HG02852 (cell line): ENCODE data around the gene ABTB2.

Experiments used
- ATAC-seq: cut with Tn5 transposase; IDR thresholded peaks from one replicate; pipeline ENCODE4 v1.9.1; 2021; ENCODE audit warnings: mild to moderate bottlenecking, moderate library complexity; ENCODE audit not compliant: unreplicated experiment

The ABTB2 gene

DNA sequence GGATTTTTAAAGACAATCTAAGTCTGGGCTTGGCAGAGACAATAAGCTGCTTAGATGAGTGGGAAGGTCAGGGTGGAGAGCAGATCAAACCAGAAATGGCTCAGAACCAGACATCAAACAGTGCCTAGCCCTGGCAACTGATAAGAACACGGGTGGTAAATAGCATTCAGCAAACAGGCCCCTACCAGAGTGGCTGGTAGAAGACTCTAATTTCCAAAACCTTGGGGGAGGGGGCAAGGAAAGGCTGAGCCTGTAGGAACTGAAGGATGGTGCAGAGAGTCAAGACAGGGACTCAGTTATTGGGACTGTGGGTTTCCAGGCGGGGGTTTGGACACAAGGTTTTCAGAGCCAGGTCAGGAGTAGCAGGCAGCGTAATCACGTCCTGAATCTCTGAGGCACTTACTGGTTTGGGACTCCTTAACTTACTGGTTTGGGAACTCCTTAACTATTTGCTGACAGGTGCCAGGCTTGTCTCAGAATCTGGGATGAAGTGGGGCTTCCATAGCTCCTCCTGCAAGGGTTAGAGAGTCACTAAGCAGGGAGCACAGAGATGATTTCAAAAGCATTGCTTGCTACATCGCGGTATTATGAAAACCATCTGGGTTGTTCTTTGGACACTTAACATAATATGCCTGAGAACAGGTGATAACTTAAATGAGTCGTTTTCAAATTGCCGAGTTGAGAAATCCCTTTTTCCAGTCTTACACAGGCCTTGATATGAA lies 5.7 kb upstream of the ABTB2 start:
- ATAC-seq: no peak

DNA sequence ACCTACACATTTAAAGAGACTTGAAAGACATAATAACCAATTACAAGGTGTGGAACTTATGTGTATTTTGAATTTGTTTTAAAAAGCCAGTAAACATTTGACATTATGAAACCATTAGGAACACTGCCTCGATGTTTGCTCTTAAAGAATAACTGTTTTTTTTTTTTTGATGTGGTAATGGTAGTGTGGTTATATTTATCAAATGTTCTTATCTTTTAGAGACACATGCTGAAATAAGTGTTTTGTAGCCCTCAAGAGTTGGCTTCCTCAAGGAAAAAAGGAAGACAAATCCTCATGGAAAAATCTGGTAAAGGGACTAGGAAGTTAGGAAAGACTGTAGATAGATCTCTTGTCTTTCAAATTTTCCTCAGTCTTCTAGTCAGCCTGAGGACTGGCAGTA lies 2.2 kb upstream of the ABTB2 start:
- ATAC-seq: no peak

GRCh38 chr11:34359548-34359891 lies 1.7 kb upstream of the ABTB2 start:
- no peak for ATAC-seq

GRCh38 chr11:34358728-34359547 lies 1.1 kb upstream of the ABTB2 start:
- ATAC-seq: no peak

GRCh38 chr11:34358258-34358727 lies 483 bp upstream of the ABTB2 start:
- ATAC-seq: no peak

DNA sequence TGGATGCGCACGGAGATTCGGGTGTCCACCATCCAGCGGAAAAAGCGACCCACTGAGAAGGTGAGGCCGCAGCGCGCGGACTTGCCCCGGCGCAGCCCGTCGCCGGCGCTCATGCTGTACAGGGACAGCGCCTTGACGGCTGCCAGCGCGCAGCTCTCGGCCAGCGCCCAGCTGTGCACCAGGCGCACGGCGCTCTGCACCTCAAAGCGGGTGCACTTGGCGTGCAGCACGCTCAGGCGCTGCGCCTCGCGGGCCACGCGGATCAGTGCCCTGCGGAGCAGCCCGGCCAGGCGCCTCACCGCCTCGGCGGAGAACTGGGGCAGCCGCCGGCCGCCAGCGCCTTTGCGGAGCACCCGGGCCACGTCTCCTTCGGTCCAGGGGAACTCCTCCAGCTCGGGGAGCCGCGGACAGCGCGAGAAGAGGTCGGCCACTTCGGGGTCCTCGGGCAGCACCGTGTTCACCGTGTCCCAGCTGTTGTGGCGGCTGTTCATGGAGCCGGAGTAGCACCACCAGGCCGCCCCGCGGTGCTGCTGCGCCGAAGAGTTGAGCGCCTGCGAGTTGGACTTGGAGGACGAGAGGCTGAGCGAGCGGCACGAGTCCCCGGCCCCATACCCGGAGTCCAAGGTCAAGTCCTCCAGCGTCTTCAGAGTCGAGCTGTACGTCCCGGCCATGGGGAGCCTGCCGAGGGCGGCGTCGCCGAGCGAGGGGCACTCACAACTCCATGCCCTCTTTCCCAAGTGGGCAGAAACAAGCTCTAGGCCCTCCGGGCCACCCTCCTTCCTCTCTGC lies 703 bp downstream of the ABTB2 start:
- peak; percentile 27 for ATAC-seq

- no peak for ATAC-seq
Observed at GRCh38 chr11:34356576-34356912, 1.3 kb downstream of the ABTB2 start.

GRCh38 chr11:34356130-34356529 lies 1.7 kb downstream of the ABTB2 start:
- no peak for ATAC-seq

DNA sequence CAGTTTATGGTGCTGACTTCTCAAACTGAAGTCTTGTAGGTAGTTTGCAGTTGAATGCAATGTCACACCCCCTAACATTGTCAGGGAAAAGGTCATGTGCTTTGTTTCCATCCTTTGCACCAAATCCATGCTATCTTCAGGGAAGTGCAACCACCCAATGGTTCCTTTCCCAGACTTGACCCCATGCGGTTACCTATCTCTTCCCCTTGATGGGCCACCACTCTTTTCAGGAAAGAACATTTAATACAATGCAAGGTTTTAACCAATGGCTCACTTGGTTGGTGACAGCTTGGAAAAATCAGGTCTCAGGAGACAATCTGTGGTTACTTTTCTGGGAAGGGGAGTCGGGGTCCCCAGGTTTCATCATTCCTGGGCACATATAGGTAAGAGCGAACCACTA lies 2.1 kb downstream of the ABTB2 start:
- no peak for ATAC-seq

- no peak for ATAC-seq
Observed at GRCh38 chr11:34354782-34355181, 3.0 kb downstream of the ABTB2 start.

DNA sequence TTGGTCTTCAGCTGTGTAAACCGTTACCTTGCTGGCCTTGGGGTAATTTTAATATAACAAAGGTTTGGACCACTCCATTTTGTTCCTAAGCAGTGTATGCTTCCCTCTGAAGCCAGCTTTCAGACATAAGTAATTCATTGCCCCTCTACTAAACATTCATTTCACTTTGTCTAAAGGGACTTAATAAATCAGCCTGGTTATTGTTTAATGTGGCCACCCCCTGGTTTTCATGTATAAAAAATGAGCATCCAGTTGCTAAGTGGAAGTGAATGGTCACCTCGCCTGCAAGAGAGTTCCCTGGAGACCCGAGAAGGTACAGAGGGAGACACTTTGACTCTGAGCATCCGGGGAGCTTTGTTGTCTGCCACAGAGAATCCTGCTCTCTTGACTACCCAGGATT lies 3.9 kb downstream of the ABTB2 start:
- no peak for ATAC-seq

- peak; percentile 60 for ATAC-seq
Observed at GRCh38 chr11:34351687-34352469, 5.9 kb downstream of the ABTB2 start.

DNA sequence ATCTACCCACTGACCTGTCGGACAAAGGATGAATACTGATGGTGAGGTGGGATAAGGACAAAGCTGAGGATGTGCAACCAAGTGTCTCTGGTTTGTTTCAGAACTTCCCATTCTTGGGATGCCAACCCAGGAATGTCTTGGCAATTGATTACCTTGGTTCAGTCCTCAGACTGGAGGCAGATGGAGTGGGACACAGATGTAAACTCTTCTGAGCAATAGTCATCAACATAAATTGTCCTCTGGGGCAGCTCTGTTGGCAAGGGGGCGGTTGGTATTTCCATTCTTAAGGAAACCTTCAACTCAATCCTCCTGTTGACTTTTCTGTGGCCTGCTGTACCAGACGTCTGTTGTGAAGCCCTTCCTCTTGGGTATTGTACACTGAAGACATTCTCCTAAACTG lies 6.8 kb downstream of the ABTB2 start:
- ATAC-seq: no peak

DNA sequence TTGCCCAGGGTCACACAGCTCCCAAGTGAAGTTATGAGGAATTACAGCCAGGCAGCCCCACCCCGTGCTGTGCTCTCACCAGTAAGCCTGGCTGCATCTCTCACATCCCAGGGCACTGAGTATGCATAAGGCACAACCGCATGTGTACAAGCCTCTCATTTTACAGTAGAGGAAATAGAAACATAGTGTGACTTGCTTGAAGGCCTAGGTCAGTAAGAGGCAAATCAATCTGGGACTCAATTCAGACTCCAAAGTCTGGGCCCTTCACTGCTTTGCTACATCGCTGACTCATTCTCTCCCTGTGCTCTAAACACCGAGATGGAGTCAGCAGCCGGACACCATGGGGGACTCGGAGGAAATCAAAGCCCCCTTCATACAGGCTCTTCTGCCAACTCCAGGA lies 7.9 kb downstream of the ABTB2 start:
- no peak for ATAC-seq

GRCh38 chr11:34348919-34349318 lies 8.9 kb downstream of the ABTB2 start:
- no peak for ATAC-seq

DNA sequence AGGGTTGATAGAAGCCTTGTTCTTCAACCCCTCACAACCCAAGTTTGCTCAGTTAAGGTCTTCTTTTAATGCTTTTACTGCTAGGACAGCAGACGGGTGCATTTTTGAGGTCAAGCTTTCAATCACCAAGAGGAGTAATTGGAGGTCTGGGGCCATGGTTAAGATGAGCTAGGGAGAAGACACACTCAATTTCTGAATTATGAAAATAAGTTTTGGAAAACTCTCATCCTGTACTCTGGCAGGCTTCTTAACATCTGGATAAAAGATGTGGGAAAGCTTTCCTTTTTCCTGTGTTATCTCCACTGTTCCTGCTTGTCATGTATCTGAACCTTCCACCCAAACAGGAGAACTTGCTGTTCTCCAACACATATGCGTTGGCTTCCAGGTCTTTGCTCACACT lies 9.7 kb downstream of the ABTB2 start:
- ATAC-seq: no peak

DNA sequence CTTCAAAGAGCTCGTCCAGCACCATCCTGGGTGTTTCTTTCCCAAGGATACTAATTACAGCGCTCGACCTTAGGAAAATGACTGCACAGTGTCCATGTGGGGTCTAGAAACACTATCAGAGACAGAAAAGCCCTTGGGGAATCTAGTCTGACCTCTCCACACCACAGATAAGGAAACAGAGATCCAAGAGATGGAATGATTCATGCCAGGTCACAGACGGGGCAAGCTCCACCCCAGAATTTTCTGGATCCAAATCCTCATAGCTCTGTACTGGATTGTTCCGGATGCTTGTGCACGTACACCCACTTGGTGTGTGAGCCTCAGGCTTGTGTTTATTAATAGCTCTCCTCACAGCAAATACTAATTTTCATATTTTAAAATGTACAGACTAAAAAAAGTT lies 11.3 kb downstream of the ABTB2 start:
- ATAC-seq: no peak

GRCh38 chr11:34345991-34346480 lies 11.8 kb downstream of the ABTB2 start:
- no peak for ATAC-seq

- ATAC-seq: no peak
Observed at GRCh38 chr11:34345540-34345876, 12.3 kb downstream of the ABTB2 start.

GRCh38 chr11:34344768-34345539 lies 12.9 kb downstream of the ABTB2 start:
- no peak for ATAC-seq
